Colon (tissue), 2 donors: ENCODE results near the gene AGPAT4.
"Not testable (repeated sequence)": the region's sequence is repeated elsewhere in the genome, so short reads cannot be mapped to it uniquely, and the experiment has no call there.

ENCODE experiments used
- FAIRE-seq: peaks from 2 replicates; lab custom pipeline; 2012; peaks lifted over from hg19 to GRCh38; lab: Jason Lieb, UNC
- donor health status: control.
- donor health status: control.

The AGPAT4 gene

GRCh38 chr6:161200610-161201370 lies 73.1 kb downstream of the AGPAT4 start:
- no peak for FAIRE-seq

- no peak for FAIRE-seq
Measured at GRCh38 chr6:161199850-161200249, 74.0 kb downstream of the AGPAT4 start.

GRCh38 chr6:161198783-161199460 lies 74.9 kb downstream of the AGPAT4 start:
- no peak for FAIRE-seq

- FAIRE-seq: no peak
Measured at GRCh38 chr6:161198176-161198575, 75.7 kb downstream of the AGPAT4 start.

GRCh38 chr6:161195386-161195785 lies 78.5 kb downstream of the AGPAT4 start:
- FAIRE-seq: no peak

- FAIRE-seq: no peak
Measured at GRCh38 chr6:161194374-161194773, 79.5 kb downstream of the AGPAT4 start.

- no peak for FAIRE-seq
Measured at GRCh38 chr6:161192636-161193411, 81.0 kb downstream of the AGPAT4 start.

GRCh38 chr6:161191671-161192070 lies 82.2 kb downstream of the AGPAT4 start:
- FAIRE-seq: no peak

- FAIRE-seq: no peak
Measured at GRCh38 chr6:161191007-161191406, 82.9 kb downstream of the AGPAT4 start.

GRCh38 chr6:161189891-161190290 lies 84.0 kb downstream of the AGPAT4 start:
- no peak for FAIRE-seq

GRCh38 chr6:161188547-161189465 lies 85.1 kb downstream of the AGPAT4 start:
- no peak for FAIRE-seq

GRCh38 chr6:161186173-161186769 lies 87.6 kb downstream of the AGPAT4 start:
- no peak for FAIRE-seq

GRCh38 chr6:161181121-161181520 lies 92.7 kb downstream of the AGPAT4 start:
- no peak for FAIRE-seq

GRCh38 chr6:161178155-161178554 lies 95.7 kb downstream of the AGPAT4 start:
- FAIRE-seq: not testable (repeated sequence)

- not testable (repeated sequence) for FAIRE-seq
Measured at GRCh38 chr6:161176428-161176827, 97.4 kb downstream of the AGPAT4 start.

GRCh38 chr6:161172769-161173168 lies 101.1 kb downstream of the AGPAT4 start:
- not testable (repeated sequence) for FAIRE-seq

- no peak for FAIRE-seq
Measured at GRCh38 chr6:161171207-161171606, 102.7 kb downstream of the AGPAT4 start.

GRCh38 chr6:161169696-161170095 lies 104.2 kb downstream of the AGPAT4 start:
- no peak for FAIRE-seq

GRCh38 chr6:161169035-161169434 lies 104.8 kb downstream of the AGPAT4 start:
- FAIRE-seq: no peak

GRCh38 chr6:161168281-161168891 lies 105.5 kb downstream of the AGPAT4 start:
- no peak for FAIRE-seq

GRCh38 chr6:161166677-161167076 lies 107.2 kb downstream of the AGPAT4 start:
- FAIRE-seq: no peak
